WTC11 (cell line): ENCODE data around the gene RSPH9. TPM values are rescaled to one million over a fixed set of nuclear protein-coding genes. Genes with fewer than 3 reads are reported as not detected.

Experiments used
- ATAC-seq: fragments of 200-7000 bp; cut with Tn5 transposase; 2 replicates; pipeline ENCODE4 v1.10.0; 2021; ENCODE audit warnings: mild to moderate bottlenecking, moderate library complexity
- CTCF ChIA-PET: fragments of 300-600 bp; sonication (Branson Sonifier 250); formaldehyde crosslinking; loops from one replicate; lab custom pipeline; 2021; ENCODE audit warnings: antibody characterized with exemption; lab: Charles Lee
- POLR2A ChIA-PET: fragments of 350-600 bp; sonication (Branson Sonifier 250); formaldehyde crosslinking; loops from one replicate; lab custom pipeline; 2021; ENCODE audit warnings: antibody characterized with exemption; lab: Charles Lee
- DNase-seq: peaks from one replicate; pipeline ENCODE4 v3.0.0; 2021; ENCODE audit warnings: low spot score
- H3K27ac Mint-ChIP-seq: 2 replicates; pipeline ENCODE4 v1.8.0; 2021; ENCODE audit warnings: mixed read lengths
- H3K27me3 Mint-ChIP-seq: 2 replicates; pipeline ENCODE4 v1.8.0; 2021; ENCODE audit warnings: low read depth, mild to moderate bottlenecking, moderate library complexity, mixed read lengths
- H3K36me3 Mint-ChIP-seq: 2 replicates; pipeline ENCODE4 v1.8.0; 2021; ENCODE audit warnings: mixed read lengths
- H3K4me1 Mint-ChIP-seq: 2 replicates; pipeline ENCODE4 v1.8.0; 2022; ENCODE audit warnings: mixed read lengths
- H3K4me3 Mint-ChIP-seq: 2 replicates; pipeline ENCODE4 v1.8.0; 2021; ENCODE audit warnings: mild to moderate bottlenecking, moderate library complexity, mixed read lengths
- H3K9me3 Mint-ChIP-seq: 2 replicates; pipeline ENCODE4 v1.8.0; 2021; ENCODE audit warnings: mixed read lengths
- ELF4 ChIP-seq: sonication (generic); formaldehyde crosslinking; IDR thresholded peaks from 2 replicates; pipeline ENCODE4 v1.8.1; 2022; ENCODE audit warnings: low read depth, mild to moderate bottlenecking, moderate library complexity, missing genetic modification reagents
- FOXK1 ChIP-seq: sonication (generic); formaldehyde crosslinking; IDR thresholded peaks from 2 replicates; pipeline ENCODE4 v1.8.0; 2022; ENCODE audit warnings: mild to moderate bottlenecking, moderate library complexity, missing genetic modification reagents
- FOXP1 ChIP-seq: sonication (generic); formaldehyde crosslinking; IDR thresholded peaks from 2 replicates; pipeline ENCODE4 v1.8.0; 2022; ENCODE audit warnings: missing genetic modification reagents, mild to moderate bottlenecking, moderate library complexity, borderline replicate concordance
- KAT7 ChIP-seq: sonication (generic); formaldehyde crosslinking; IDR thresholded peaks from 2 replicates; pipeline ENCODE4 v1.8.1; 2023; ENCODE audit warnings: missing genetic modification reagents, mild to moderate bottlenecking, borderline replicate concordance
- MYBL2 ChIP-seq: sonication (generic); formaldehyde crosslinking; IDR thresholded peaks from 2 replicates; pipeline ENCODE4 v1.8.1; 2023; ENCODE audit warnings: mild to moderate bottlenecking, moderate library complexity, missing genetic modification reagents
- OVOL2 ChIP-seq: fragments of 250-450 bp; sonication (Bioruptor Pico); IDR thresholded peaks from 2 replicates; pipeline ENCODE4 v1.9.0; 2021; ENCODE audit warnings: mild to moderate bottlenecking, borderline replicate concordance
- RORB ChIP-seq: fragments of 250-450 bp; sonication (Bioruptor Pico); IDR thresholded peaks from 2 replicates; pipeline ENCODE4 v1.9.0; 2021; ENCODE audit warnings: mild to moderate bottlenecking
- total RNA-seq: library from RNA; stranded (reverse); gene quantifications from 3 replicates; pipeline ENCODE4 v1.2.3, GENCODE V29; 2021
- TF ChIP-seq, protein P1 (sequence below): sonication (generic); formaldehyde crosslinking; IDR thresholded peaks from 2 replicates; pipeline ENCODE4 v1.8.1; 2023; ENCODE audit warnings: mild to moderate bottlenecking, missing genetic modification reagents, moderate library complexity
- TF ChIP-seq, protein P2 (sequence below): sonication (generic); formaldehyde crosslinking; IDR thresholded peaks from 2 replicates; pipeline ENCODE4 v1.8.1; 2023; ENCODE audit warnings: mild to moderate bottlenecking, missing genetic modification reagents
- TF ChIP-seq, protein P3 (sequence below): sonication (generic); formaldehyde crosslinking; conservative IDR thresholded peaks from 2 replicates; pipeline ENCODE4 v1.8.1; 2022; ENCODE audit warnings: mild to moderate bottlenecking, missing genetic modification reagents
- TF ChIP-seq, protein P4 (sequence below): sonication (generic); formaldehyde crosslinking; IDR thresholded peaks from 2 replicates; pipeline ENCODE4 v1.8.1; 2022; ENCODE audit warnings: low read depth, mild to moderate bottlenecking, moderate library complexity, missing genetic modification reagents, borderline replicate concordance
- TF ChIP-seq, protein P5 (sequence below): sonication (generic); formaldehyde crosslinking; IDR thresholded peaks from 2 replicates; pipeline ENCODE4 v1.8.0; 2023; ENCODE audit warnings: mild to moderate bottlenecking, missing genetic modification reagents
- TF ChIP-seq, protein P6 (sequence below): sonication (generic); formaldehyde crosslinking; IDR thresholded peaks from 2 replicates; pipeline ENCODE4 v1.8.1; 2022; ENCODE audit warnings: mild to moderate bottlenecking, missing genetic modification reagents, moderate library complexity, borderline replicate concordance
- TF ChIP-seq, protein P7 (sequence below): sonication (generic); formaldehyde crosslinking; IDR thresholded peaks from 2 replicates; pipeline ENCODE4 v1.8.1; 2023; ENCODE audit warnings: mild to moderate bottlenecking, moderate library complexity, missing genetic modification reagents
- TF ChIP-seq, protein P8 (sequence below): sonication (generic); formaldehyde crosslinking; IDR thresholded peaks from 2 replicates; pipeline ENCODE4 v1.8.0; 2022; ENCODE audit warnings: mild to moderate bottlenecking, missing genetic modification reagents

The RSPH9 gene
- total RNA-seq, 1 experiment from 2014 or later, result 0.35 TPM

DNA sequence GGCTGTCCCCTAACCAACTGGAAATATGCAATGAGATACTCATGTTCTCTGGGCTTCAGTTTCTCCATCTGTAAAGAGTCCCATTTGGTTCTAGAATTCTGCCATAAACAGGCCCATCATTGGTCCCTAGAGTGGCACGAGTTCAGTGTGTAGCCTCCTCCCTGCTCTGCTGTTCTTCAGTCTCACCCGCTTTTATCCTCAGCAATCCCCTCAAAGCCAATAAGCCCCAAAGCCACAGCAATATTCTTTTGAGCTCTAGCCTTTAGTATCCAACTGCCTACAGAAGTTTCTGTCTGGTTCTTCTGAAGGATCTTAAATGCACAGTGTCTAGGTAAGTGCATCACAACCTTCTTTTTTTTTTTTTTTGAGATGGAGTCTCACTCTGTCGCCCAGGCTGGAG, 52.6 kb downstream of the RSPH9 start (continued):
- TF ChIP-seq MYBL2 (no peak), FOXK1 (no peak), KAT7 (CRISPR knock-in tag) (no peak)
- TF ChIP-seq, protein P1, sequence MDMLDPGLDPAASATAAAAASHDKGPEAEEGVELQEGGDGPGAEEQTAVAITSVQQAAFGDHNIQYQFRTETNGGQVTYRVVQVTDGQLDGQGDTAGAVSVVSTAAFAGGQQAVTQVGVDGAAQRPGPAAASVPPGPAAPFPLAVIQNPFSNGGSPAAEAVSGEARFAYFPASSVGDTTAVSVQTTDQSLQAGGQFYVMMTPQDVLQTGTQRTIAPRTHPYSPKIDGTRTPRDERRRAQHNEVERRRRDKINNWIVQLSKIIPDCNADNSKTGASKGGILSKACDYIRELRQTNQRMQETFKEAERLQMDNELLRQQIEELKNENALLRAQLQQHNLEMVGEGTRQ (CRISPR knock-in tag), result no peak
- TF ChIP-seq, protein P2, sequence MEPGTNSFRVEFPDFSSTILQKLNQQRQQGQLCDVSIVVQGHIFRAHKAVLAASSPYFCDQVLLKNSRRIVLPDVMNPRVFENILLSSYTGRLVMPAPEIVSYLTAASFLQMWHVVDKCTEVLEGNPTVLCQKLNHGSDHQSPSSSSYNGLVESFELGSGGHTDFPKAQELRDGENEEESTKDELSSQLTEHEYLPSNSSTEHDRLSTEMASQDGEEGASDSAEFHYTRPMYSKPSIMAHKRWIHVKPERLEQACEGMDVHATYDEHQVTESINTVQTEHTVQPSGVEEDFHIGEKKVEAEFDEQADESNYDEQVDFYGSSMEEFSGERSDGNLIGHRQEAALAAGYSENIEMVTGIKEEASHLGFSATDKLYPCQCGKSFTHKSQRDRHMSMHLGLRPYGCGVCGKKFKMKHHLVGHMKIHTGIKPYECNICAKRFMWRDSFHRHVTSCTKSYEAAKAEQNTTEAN (CRISPR knock-in tag), result no peak
- TF ChIP-seq, protein P3, sequence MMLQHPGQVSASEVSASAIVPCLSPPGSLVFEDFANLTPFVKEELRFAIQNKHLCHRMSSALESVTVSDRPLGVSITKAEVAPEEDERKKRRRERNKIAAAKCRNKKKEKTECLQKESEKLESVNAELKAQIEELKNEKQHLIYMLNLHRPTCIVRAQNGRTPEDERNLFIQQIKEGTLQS (CRISPR knock-in tag), result no peak
- TF ChIP-seq, all 79 proteins: peak for 0

DNA sequence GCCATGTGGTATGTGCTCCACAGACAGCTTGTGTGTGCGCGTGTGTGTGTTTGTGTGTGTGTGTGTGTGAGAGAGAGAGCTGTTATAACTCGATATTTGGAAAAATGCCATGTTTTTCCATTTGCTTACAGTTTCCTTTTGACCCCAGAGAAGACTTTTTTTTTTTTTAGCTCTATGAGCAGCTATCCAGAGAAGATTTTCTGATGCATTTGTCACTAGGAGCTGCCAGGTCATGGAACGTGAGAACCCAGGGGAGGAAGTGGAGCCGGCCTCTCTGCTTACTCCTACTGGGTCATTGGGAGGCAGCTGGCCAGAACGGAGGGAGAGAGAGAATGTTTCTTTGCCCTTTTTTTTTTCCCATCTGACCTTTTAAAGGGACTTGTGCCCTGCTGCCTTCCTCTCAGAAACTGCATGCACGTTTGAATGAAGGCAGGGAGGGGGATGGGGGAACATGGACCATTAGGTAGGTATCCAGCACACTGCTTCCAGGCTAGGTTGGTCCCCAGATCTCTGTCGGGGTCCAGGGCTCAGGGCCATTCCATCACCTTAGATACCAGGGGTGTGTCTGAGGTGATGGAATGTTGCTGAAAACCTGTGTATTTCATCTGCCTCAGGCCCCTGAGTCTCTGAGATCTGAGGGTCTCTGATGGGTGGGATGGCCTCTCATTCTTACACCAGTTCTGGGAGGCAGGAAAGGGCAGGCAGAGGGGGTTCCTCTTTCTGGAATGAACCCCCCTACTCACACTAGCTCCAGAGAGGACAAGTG, 53.9 kb downstream of the RSPH9 start:
- CTCF ChIA-PET, result interaction anchor here (0.7 to 1.7 kb wide), 4 partner anchors 9 to 380 kb away, joined by 3 to 4 read pairs (median 4); partner anchors contain the start of gene VEGFA
- Mint-ChIP-seq H3K27ac (peak overlapping the region; percentile 92), H3K4me1 (peaks cover 72% of the 10 kb centered on the region), H3K9me3 (no peaks in the 10 kb centered on the region), H3K27me3 (no peaks in the 10 kb centered on the region; the same call in 1 of the 2 replicates), H3K36me3 (no peaks in the 10 kb centered on the region; the same call in 1 of the 2 replicates), H3K4me3 (no peak overlapping the region)
- no peak for ATAC-seq
- POLR2A ChIA-PET, result no interaction called here
- DNase-seq, result no peak
- no peak for TF ChIP-seq OVOL2 (CRISPR knock-in tag)
- TF ChIP-seq, protein P4, sequence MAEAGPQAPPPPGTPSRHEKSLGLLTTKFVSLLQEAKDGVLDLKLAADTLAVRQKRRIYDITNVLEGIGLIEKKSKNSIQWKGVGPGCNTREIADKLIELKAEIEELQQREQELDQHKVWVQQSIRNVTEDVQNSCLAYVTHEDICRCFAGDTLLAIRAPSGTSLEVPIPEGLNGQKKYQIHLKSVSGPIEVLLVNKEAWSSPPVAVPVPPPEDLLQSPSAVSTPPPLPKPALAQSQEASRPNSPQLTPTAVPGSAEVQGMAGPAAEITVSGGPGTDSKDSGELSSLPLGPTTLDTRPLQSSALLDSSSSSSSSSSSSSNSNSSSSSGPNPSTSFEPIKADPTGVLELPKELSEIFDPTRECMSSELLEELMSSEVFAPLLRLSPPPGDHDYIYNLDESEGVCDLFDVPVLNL (CRISPR knock-in tag), result no peak
- TF ChIP-seq, protein P5, sequence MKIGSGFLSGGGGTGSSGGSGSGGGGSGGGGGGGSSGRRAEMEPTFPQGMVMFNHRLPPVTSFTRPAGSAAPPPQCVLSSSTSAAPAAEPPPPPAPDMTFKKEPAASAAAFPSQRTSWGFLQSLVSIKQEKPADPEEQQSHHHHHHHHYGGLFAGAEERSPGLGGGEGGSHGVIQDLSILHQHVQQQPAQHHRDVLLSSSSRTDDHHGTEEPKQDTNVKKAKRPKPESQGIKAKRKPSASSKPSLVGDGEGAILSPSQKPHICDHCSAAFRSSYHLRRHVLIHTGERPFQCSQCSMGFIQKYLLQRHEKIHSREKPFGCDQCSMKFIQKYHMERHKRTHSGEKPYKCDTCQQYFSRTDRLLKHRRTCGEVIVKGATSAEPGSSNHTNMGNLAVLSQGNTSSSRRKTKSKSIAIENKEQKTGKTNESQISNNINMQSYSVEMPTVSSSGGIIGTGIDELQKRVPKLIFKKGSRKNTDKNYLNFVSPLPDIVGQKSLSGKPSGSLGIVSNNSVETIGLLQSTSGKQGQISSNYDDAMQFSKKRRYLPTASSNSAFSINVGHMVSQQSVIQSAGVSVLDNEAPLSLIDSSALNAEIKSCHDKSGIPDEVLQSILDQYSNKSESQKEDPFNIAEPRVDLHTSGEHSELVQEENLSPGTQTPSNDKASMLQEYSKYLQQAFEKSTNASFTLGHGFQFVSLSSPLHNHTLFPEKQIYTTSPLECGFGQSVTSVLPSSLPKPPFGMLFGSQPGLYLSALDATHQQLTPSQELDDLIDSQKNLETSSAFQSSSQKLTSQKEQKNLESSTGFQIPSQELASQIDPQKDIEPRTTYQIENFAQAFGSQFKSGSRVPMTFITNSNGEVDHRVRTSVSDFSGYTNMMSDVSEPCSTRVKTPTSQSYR, result no peak
- TF ChIP-seq, protein P6, sequence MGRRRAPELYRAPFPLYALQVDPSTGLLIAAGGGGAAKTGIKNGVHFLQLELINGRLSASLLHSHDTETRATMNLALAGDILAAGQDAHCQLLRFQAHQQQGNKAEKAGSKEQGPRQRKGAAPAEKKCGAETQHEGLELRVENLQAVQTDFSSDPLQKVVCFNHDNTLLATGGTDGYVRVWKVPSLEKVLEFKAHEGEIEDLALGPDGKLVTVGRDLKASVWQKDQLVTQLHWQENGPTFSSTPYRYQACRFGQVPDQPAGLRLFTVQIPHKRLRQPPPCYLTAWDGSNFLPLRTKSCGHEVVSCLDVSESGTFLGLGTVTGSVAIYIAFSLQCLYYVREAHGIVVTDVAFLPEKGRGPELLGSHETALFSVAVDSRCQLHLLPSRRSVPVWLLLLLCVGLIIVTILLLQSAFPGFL (CRISPR knock-in tag), result no peak

DNA sequence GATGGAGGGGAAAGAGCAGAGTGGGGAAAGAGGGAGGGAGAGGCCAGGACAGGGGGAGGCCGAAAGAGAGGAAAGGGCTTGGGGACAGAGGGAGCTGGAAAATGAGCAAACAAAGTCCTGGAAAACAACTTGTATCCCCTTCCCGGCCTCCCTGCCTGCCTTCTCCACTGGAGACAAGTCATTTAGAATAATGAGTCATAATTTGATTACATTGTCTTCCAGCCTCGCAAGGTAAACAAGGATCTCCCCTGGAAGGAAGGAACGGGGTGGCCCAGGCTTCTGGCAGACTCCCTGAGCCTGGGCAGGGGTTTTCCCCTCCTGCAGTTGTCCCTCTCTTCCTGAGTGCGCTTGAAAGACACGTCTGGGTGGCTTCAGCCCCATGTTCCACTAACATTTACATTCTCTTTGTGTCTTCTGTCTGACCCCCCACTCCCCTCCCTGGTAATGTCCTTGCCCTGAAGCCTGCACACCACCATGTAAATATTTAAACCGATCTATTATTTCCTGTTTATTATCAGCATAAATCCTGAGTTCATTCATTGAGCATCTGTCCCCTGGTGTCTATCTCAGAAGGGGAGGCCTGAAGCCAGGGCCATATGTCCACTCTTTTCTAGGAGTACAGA, 54.8 kb downstream of the RSPH9 start:
- Mint-ChIP-seq H3K4me1 (peaks cover 74% of the 10 kb centered on the region), H3K9me3 (no peaks in the 10 kb centered on the region), H3K27ac (peak overlapping the region; percentile 92), H3K4me3 (no peak overlapping the region), H3K27me3 (no peaks in the 10 kb centered on the region; the same call in 1 of the 2 replicates), H3K36me3 (no peaks in the 10 kb centered on the region; the same call in 1 of the 2 replicates)
- CTCF ChIA-PET, result interaction anchor here (1.7 kb wide), 1 partner anchor 70 kb away, joined by 3 read pairs; the partner anchor contains the start of gene VEGFA
- ATAC-seq (no peak), DNase-seq (no peak)
- POLR2A ChIA-PET, result no interaction called here
- no peak for TF ChIP-seq FOXP1 (CRISPR knock-in tag)
- TF ChIP-seq, protein P7, sequence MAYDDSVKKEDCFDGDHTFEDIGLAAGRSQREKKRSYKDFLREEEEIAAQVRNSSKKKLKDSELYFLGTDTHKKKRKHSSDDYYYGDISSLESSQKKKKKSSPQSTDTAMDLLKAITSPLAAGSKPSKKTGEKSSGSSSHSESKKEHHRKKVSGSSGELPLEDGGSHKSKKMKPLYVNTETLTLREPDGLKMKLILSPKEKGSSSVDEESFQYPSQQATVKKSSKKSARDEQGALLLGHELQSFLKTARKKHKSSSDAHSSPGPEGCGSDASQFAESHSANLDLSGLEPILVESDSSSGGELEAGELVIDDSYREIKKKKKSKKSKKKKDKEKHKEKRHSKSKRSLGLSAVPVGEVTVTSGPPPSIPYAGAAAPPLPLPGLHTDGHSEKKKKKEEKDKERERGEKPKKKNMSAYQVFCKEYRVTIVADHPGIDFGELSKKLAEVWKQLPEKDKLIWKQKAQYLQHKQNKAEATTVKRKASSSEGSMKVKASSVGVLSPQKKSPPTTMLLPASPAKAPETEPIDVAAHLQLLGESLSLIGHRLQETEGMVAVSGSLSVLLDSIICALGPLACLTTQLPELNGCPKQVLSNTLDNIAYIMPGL, result no peak
- TF ChIP-seq, protein P8, sequence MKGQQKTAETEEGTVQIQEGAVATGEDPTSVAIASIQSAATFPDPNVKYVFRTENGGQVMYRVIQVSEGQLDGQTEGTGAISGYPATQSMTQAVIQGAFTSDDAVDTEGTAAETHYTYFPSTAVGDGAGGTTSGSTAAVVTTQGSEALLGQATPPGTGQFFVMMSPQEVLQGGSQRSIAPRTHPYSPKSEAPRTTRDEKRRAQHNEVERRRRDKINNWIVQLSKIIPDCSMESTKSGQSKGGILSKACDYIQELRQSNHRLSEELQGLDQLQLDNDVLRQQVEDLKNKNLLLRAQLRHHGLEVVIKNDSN (CRISPR knock-in tag), result no peak
- no peak for TF ChIP-seq RORB
- TF ChIP-seq ELF4, result no peak
